ENCODE results near the gene PTPRF.

Gene PTPRF

GRCh38 chr1:43558346-43558841, 27.7 kb downstream of the PTPRF start:
- TF ChIP-seq, protein P1, sequence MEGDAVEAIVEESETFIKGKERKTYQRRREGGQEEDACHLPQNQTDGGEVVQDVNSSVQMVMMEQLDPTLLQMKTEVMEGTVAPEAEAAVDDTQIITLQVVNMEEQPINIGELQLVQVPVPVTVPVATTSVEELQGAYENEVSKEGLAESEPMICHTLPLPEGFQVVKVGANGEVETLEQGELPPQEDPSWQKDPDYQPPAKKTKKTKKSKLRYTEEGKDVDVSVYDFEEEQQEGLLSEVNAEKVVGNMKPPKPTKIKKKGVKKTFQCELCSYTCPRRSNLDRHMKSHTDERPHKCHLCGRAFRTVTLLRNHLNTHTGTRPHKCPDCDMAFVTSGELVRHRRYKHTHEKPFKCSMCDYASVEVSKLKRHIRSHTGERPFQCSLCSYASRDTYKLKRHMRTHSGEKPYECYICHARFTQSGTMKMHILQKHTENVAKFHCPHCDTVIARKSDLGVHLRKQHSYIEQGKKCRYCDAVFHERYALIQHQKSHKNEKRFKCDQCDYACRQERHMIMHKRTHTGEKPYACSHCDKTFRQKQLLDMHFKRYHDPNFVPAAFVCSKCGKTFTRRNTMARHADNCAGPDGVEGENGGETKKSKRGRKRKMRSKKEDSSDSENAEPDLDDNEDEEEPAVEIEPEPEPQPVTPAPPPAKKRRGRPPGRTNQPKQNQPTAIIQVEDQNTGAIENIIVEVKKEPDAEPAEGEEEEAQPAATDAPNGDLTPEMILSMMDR (IDR thresholded peaks at IDR 0.05; ENCODE audit: low read depth, low read length) = no peak
- Histone ChIP-seq H3K4me3 (ENCODE audit: low read depth, low read length) (no peak overlapping the region), H3K36me3 (peaks cover 58% of the 10 kb centered on the region), H3K9me3 (ENCODE audit: severe bottlenecking) (no peaks in the 10 kb centered on the region), H3K27ac (peak overlapping the region; percentile 69), H3K27me3 (ENCODE audit: insufficient read depth, low read depth, severe bottlenecking) (no peaks in the 10 kb centered on the region)
- DNase-seq = peak; percentile 33

- TF ChIP-seq, protein P1 (IDR thresholded peaks at IDR 0.05; ENCODE audit: low read depth, low read length) = no peak
- Histone ChIP-seq H3K27me3 (ENCODE audit: insufficient read depth, low read depth, severe bottlenecking) (no peaks in the 10 kb centered on the region), H3K9me3 (ENCODE audit: severe bottlenecking) (no peaks in the 10 kb centered on the region), H3K36me3 (peaks cover 47% of the 10 kb centered on the region), H3K27ac (no peak overlapping the region), H3K4me3 (ENCODE audit: low read depth, low read length) (no peak overlapping the region)
- no peak for DNase-seq
Measured at GRCh38 chr1:43559714-43560113, 29.0 kb downstream of the PTPRF start.

GRCh38 chr1:43560286-43560685, 29.6 kb downstream of the PTPRF start:
- no peak for DNase-seq
- no peak overlapping the region for H3K27ac ChIP-seq
- H3K9me3 ChIP-seq (ENCODE audit: severe bottlenecking) = no peaks in the 10 kb centered on the region
- H3K27me3 ChIP-seq (ENCODE audit: insufficient read depth, low read depth, severe bottlenecking) = no peaks in the 10 kb centered on the region
- TF ChIP-seq, protein P1 (IDR thresholded peaks at IDR 0.05; ENCODE audit: low read depth, low read length) = no peak
- no peak overlapping the region for H3K4me3 ChIP-seq (ENCODE audit: low read depth, low read length)
- H3K36me3 ChIP-seq = peaks cover 44% of the 10 kb centered on the region

- Histone ChIP-seq H3K4me3 (ENCODE audit: low read depth, low read length) (no peak overlapping the region), H3K9me3 (ENCODE audit: severe bottlenecking) (no peaks in the 10 kb centered on the region), H3K27me3 (ENCODE audit: insufficient read depth, low read depth, severe bottlenecking) (no peaks in the 10 kb centered on the region), H3K27ac (peak overlapping the region; percentile 96), H3K36me3 (peaks cover 31% of the 10 kb centered on the region)
- DNase-seq = peak; percentile 48
- TF ChIP-seq, protein P1 (IDR thresholded peaks at IDR 0.05; ENCODE audit: low read depth, low read length) = no peak
Measured at GRCh38 chr1:43563876-43564539, 33.3 kb downstream of the PTPRF start.

DNA sequence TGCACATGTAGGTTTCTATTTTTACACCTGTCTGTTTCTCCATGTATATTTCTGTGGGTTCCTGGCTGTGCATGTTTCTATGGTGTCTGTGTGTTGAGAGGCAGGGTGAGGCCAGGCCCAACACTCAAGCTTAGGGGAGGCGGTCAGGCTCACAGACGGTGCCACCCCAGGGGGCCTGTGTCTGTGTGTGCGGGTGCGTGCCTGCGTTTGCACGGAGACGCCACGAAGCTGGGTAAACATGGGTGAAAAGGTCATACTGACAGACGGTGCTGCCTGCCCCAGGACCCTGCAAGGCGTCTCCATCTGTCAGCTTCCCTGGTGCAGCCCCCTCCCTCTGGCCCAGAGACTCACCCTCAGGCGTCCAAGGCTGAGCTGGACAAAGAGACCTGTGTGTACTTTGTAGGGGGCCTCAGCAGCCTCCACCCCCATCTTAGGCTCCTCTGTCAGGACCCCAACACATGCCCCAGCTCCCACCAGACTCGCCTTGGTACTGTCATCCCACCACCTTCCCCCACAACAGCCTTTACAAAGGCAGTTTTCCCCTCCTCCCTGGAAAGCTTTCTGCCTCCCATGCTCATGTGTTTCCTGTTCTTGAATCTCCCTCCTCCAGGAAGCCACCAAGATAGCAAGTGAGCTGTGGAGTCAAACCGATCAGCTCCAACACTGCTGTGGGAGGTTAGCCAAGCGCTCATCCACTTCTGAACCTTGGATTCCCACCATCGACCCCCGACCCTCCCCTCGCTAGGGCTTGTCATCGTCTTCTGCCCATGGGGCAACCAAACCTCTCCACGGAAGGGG, 34.1 kb downstream of the PTPRF start:
- peak; percentile 93 for DNase-seq

More for the DNA sequence above, 34.1 kb downstream of the PTPRF start:
- TF ChIP-seq, protein P1 (IDR thresholded peaks at IDR 0.05; ENCODE audit: low read depth, low read length) = no peak
- Histone ChIP-seq H3K27me3 (ENCODE audit: insufficient read depth, low read depth, severe bottlenecking) (no peaks in the 10 kb centered on the region), H3K36me3 (peaks cover 34% of the 10 kb centered on the region), H3K27ac (peak overlapping the region; percentile 96), H3K4me3 (ENCODE audit: low read depth, low read length) (peak overlapping the region; percentile 35), H3K9me3 (ENCODE audit: severe bottlenecking) (no peaks in the 10 kb centered on the region)

Data from WERI-Rb-1 (cell line).